H1 (cell line): ENCODE measurements around the gene GJD2.

Source experiments
- CTCF ChIP-seq, 3 experiments: IDR thresholded peaks; 1 replicate in 2 of 3; 2 replicates in 1 of 3; pipeline versions ENCODE4 v1.5.1 to v1.6.1; 2011; ENCODE audit warnings: low read length in 3 of 3, mild to moderate bottlenecking in 3 of 3, inconsistent platforms in 2 of 3, low read depth in 1 of 3, moderate library complexity in 1 of 3; ENCODE audit not compliant: insufficient read depth in 1 of 3; ENCODE audit errors: control extremely low read depth in 1 of 3
- MAX ChIP-seq: IDR thresholded peaks from 2 replicates; pipeline ENCODE4 v1.6.1; 2012; ENCODE audit warnings: inconsistent platforms
- PHF8 ChIP-seq: fragments of 200-600 bp; sonication (generic); conservative IDR thresholded peaks from 2 replicates; pipeline ENCODE4 v1.7.1; 2012; ENCODE audit warnings: low read depth, mild to moderate bottlenecking, inconsistent platforms, low read length, moderate library complexity
- POLR2AphosphoS5 ChIP-seq: IDR thresholded peaks from 2 replicates; pipeline ENCODE4 v1.6.1; 2011; ENCODE audit warnings: low read depth, low read length
- SP2 ChIP-seq: IDR thresholded peaks from 2 replicates; pipeline ENCODE4 v1.6.1; 2012; ENCODE audit warnings: mild to moderate bottlenecking, low read length, inconsistent platforms

GRCh38 chr15:34794590-34795206 is 39.9 kb upstream of the GJD2 start:
- no peak; the same call in 1 of the 2 replicates for TF ChIP-seq POLR2AphosphoS5
- 0 out of 2 replicates have a peak, but pooled peaks have one; percentile 20 for TF ChIP-seq MAX
- TF ChIP-seq SP2, result no peak
- TF ChIP-seq CTCF (IDR thresholded peaks at IDR 0.05; ENCODE audit: control extremely low read depth in 1 of 3, insufficient read depth in 1 of 3, low read depth in 1 of 3, low read length in 3 of 3), result no peak
- no peak for TF ChIP-seq PHF8
